NCI-H2196 treated with DMSO at 0.1 percent for 48 hours (cell line): ENCODE data around the gene GRM1.

ENCODE experiments used
- DNase-seq: peaks from one replicate; lab custom pipeline; 2025; ENCODE audit not compliant: unreplicated experiment; lab: John Stamatoyannopoulos, UW

GRM1 gene

GRCh38 chr6:146363838-146364607 lies 335.2 kb downstream of the GRM1 start:
- DNase-seq: no peak

GRCh38 chr6:146364816-146365594 lies 336.1 kb downstream of the GRM1 start:
- DNase-seq: no peak

GRCh38 chr6:146367061-146367460 lies 338.2 kb downstream of the GRM1 start:
- no peak for DNase-seq

- DNase-seq: no peak
Observed at GRCh38 chr6:146369866-146370265, 341.0 kb downstream of the GRM1 start.

- DNase-seq: no peak
Observed at GRCh38 chr6:146381486-146381885, 352.6 kb downstream of the GRM1 start.

- no peak for DNase-seq
Observed at GRCh38 chr6:146388736-146389364, 360.0 kb downstream of the GRM1 start.

- no peak for DNase-seq
Observed at GRCh38 chr6:146389740-146390139, 360.9 kb downstream of the GRM1 start.

GRCh38 chr6:146397638-146398037 lies 368.8 kb downstream of the GRM1 start:
- DNase-seq: no peak

- no peak for DNase-seq
Observed at GRCh38 chr6:146402476-146402875, 373.6 kb downstream of the GRM1 start.

- DNase-seq: no peak
Observed at GRCh38 chr6:146408583-146408982, 379.7 kb downstream of the GRM1 start.

- no peak for DNase-seq
Observed at GRCh38 chr6:146410851-146411595, 382.2 kb downstream of the GRM1 start.

GRCh38 chr6:146419576-146419975 lies 390.7 kb downstream of the GRM1 start:
- DNase-seq: no peak

- no peak for DNase-seq
Observed at GRCh38 chr6:146420255-146420654, 391.4 kb downstream of the GRM1 start.

- DNase-seq: no peak
Observed at GRCh38 chr6:146422789-146423375, 394.0 kb downstream of the GRM1 start.

GRCh38 chr6:146423452-146423851 lies 394.6 kb downstream of the GRM1 start:
- no peak for DNase-seq

GRCh38 chr6:146426516-146426915 lies 397.7 kb downstream of the GRM1 start:
- no peak for DNase-seq

GRCh38 chr6:146429831-146430230 lies 401.0 kb downstream of the GRM1 start:
- no peak for DNase-seq

- no peak for DNase-seq
Observed at GRCh38 chr6:146433881-146434731, 405.2 kb downstream of the GRM1 start.

- no peak for DNase-seq
Observed at GRCh38 chr6:146434732-146435390, 406.0 kb downstream of the GRM1 start.
